DND-41 (cell line): ENCODE measurements around the gene ZBED1.
"Not testable (repeated sequence)": the region's sequence is repeated elsewhere in the genome, so short reads cannot be mapped to it uniquely, and the experiment has no call there.

Experiments
- EZH2 ChIP-seq: IDR thresholded peaks from 3 replicates; pipeline ENCODE4 v1.6.1; 2012; ENCODE audit warnings: borderline replicate concordance, low read depth, mild to moderate bottlenecking, moderate library complexity, low read length, inconsistent platforms; ENCODE audit not compliant: severe bottlenecking
- TF ChIP-seq, protein P1 (sequence below): IDR thresholded peaks from 2 replicates; pipeline ENCODE4 v1.5.1; 2012; ENCODE audit warnings: borderline replicate concordance, low read length, moderate library complexity, mild to moderate bottlenecking; ENCODE audit not compliant: poor library complexity, severe bottlenecking; ENCODE audit errors: extremely low read depth

DNA sequence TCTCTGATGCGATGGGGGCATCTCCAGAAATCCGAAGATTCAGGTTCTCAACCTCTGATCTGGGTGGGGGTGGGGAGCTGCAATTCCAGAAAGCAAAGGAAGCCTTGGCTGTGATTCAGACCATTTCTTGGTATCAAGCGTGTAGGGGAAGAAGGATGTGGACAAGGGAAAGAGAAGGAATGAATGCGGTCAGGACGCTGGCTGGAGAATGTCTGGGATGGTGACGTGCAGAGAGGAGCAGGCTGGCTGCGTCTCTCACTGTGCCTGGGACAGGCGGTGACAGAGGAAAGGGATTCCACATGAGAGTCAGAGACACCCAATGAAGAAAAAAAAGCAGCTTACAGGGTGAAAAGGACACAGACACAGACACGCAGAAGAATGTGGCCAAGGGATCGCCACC is 37.3 kb downstream of the ZBED1 start:
- TF ChIP-seq, protein P1, sequence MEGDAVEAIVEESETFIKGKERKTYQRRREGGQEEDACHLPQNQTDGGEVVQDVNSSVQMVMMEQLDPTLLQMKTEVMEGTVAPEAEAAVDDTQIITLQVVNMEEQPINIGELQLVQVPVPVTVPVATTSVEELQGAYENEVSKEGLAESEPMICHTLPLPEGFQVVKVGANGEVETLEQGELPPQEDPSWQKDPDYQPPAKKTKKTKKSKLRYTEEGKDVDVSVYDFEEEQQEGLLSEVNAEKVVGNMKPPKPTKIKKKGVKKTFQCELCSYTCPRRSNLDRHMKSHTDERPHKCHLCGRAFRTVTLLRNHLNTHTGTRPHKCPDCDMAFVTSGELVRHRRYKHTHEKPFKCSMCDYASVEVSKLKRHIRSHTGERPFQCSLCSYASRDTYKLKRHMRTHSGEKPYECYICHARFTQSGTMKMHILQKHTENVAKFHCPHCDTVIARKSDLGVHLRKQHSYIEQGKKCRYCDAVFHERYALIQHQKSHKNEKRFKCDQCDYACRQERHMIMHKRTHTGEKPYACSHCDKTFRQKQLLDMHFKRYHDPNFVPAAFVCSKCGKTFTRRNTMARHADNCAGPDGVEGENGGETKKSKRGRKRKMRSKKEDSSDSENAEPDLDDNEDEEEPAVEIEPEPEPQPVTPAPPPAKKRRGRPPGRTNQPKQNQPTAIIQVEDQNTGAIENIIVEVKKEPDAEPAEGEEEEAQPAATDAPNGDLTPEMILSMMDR: not testable (repeated sequence)
- not testable (repeated sequence) for TF ChIP-seq EZH2
